HG02970 (cell line): ENCODE measurements around the gene TPSAB1.
"Not testable (repeated sequence)": the region's sequence is repeated elsewhere in the genome, so short reads cannot be mapped to it uniquely, and the experiment has no call there.

Source experiments
- ATAC-seq: cut with Tn5 transposase; IDR thresholded peaks from one replicate; pipeline ENCODE4 v1.9.1; 2021; ENCODE audit warnings: mild to moderate bottlenecking, moderate library complexity, moderate number of reproducible peaks; ENCODE audit not compliant: unreplicated experiment, low FRiP score

TPSAB1 gene

GRCh38 chr16:1240436-1240835, at the start of gene TPSAB1:
TSS of gene TPSAB1 (plus strand) at chr16:1240705. CDS start at chr16:1240939, 234 bp downstream.
- ATAC-seq: not testable (repeated sequence)

- not testable (repeated sequence) for ATAC-seq
Measured at GRCh38 chr16:1190789-1191188, 49.7 kb upstream of the TPSAB1 start.

- no peak for ATAC-seq
Measured at GRCh38 chr16:1192384-1193073, 48.0 kb upstream of the TPSAB1 start.

- ATAC-seq: no peak
Measured at GRCh38 chr16:1193143-1193824, 47.2 kb upstream of the TPSAB1 start.

- no peak for ATAC-seq
Measured at GRCh38 chr16:1193825-1194581, 46.5 kb upstream of the TPSAB1 start.

GRCh38 chr16:1194665-1195392, 45.7 kb upstream of the TPSAB1 start:
- no peak for ATAC-seq

GRCh38 chr16:1195393-1195666, 45.2 kb upstream of the TPSAB1 start:
- no peak for ATAC-seq

GRCh38 chr16:1196494-1196893, 44.0 kb upstream of the TPSAB1 start:
- ATAC-seq: no peak

- ATAC-seq: no peak
Measured at GRCh38 chr16:1197237-1197866, 43.2 kb upstream of the TPSAB1 start.

- ATAC-seq: no peak
Measured at GRCh38 chr16:1198194-1198593, 42.3 kb upstream of the TPSAB1 start.

GRCh38 chr16:1198671-1199346, 41.7 kb upstream of the TPSAB1 start:
- ATAC-seq: not testable (repeated sequence)

GRCh38 chr16:1199347-1200013, 41.0 kb upstream of the TPSAB1 start:
- no peak for ATAC-seq

- ATAC-seq: no peak
Measured at GRCh38 chr16:1200014-1200627, 40.4 kb upstream of the TPSAB1 start.

- ATAC-seq: no peak
Measured at GRCh38 chr16:1201444-1201843, 39.1 kb upstream of the TPSAB1 start.

GRCh38 chr16:1202274-1202673, 38.2 kb upstream of the TPSAB1 start:
- ATAC-seq: no peak

- ATAC-seq: no peak
Measured at GRCh38 chr16:1204933-1205332, 35.6 kb upstream of the TPSAB1 start.

GRCh38 chr16:1206326-1206725, 34.2 kb upstream of the TPSAB1 start:
- no peak for ATAC-seq

- ATAC-seq: no peak
Measured at GRCh38 chr16:1206786-1207185, 33.7 kb upstream of the TPSAB1 start.

GRCh38 chr16:1208239-1208830, 32.2 kb upstream of the TPSAB1 start:
- no peak for ATAC-seq
